ENCODE results near the gene PKIG. TPM values are rescaled to one million over a fixed set of nuclear protein-coding genes. Genes with fewer than 3 reads are reported as not detected.

The PKIG gene
- total RNA-seq, 1 experiment from 2014 or later: 66.3 TPM

GRCh38 chr20:44633187-44633810 is 50.9 kb downstream of the PKIG start:
- TF ChIP-seq CTCF (IDR thresholded peaks at IDR 0.05): no peak
- TF ChIP-seq SIN3A (IDR thresholded peaks at IDR 0.05; ENCODE audit: borderline replicate concordance, insufficient read depth, low read depth, low read length): no peak
- no peak for TF ChIP-seq POLR2AphosphoS5 (IDR thresholded peaks at IDR 0.05; ENCODE audit: low read depth, low read length)
- TF ChIP-seq TCF7L2 (IDR thresholded peaks at IDR 0.05; ENCODE audit: low read depth, low read length): no peak
- TF ChIP-seq, protein P1, sequence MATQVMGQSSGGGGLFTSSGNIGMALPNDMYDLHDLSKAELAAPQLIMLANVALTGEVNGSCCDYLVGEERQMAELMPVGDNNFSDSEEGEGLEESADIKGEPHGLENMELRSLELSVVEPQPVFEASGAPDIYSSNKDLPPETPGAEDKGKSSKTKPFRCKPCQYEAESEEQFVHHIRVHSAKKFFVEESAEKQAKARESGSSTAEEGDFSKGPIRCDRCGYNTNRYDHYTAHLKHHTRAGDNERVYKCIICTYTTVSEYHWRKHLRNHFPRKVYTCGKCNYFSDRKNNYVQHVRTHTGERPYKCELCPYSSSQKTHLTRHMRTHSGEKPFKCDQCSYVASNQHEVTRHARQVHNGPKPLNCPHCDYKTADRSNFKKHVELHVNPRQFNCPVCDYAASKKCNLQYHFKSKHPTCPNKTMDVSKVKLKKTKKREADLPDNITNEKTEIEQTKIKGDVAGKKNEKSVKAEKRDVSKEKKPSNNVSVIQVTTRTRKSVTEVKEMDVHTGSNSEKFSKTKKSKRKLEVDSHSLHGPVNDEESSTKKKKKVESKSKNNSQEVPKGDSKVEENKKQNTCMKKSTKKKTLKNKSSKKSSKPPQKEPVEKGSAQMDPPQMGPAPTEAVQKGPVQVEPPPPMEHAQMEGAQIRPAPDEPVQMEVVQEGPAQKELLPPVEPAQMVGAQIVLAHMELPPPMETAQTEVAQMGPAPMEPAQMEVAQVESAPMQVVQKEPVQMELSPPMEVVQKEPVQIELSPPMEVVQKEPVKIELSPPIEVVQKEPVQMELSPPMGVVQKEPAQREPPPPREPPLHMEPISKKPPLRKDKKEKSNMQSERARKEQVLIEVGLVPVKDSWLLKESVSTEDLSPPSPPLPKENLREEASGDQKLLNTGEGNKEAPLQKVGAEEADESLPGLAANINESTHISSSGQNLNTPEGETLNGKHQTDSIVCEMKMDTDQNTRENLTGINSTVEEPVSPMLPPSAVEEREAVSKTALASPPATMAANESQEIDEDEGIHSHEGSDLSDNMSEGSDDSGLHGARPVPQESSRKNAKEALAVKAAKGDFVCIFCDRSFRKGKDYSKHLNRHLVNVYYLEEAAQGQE (IDR thresholded peaks at IDR 0.05; ENCODE audit: insufficient read depth in 1 of 2, low read depth in 2 of 2, low read length in 1 of 2): no peak
- Histone ChIP-seq H3K9me3 (ENCODE audit: control insufficient read depth, insufficient read depth, low read depth, low read length) (no peaks in the 10 kb centered on the region), H3K36me3 (ENCODE audit: control insufficient read depth, insufficient read depth, low read length) (peaks cover 2% of the 10 kb centered on the region; the same call in 1 of the 2 replicates), H3K27me3 (ENCODE audit: control insufficient read depth, insufficient read depth, low read length) (no peaks in the 10 kb centered on the region), H3K27ac (ENCODE audit: low read length) (no peak overlapping the region), H3K4me3 (ENCODE audit: low read depth in 2 of 2, low read length in 2 of 2) (no peak overlapping the region), H3K4me1 (ENCODE audit: control insufficient read depth, insufficient read depth, low read length) (no peaks in the 10 kb centered on the region)
- BruUV-seq (replicated peaks): no TSS peak
- POLR2A ChIA-PET: no interaction called here
- ATAC-seq (no peak), DNase-seq (ENCODE audit: low read depth, low spot score) (no peak)
- intact Hi-C loops (cut with micrococcal nuclease; ENCODE audit: unreplicated experiment): no loop called here
- CTCF ChIA-PET: no interaction called here
- in situ Hi-C loops (cut with HindIII; ENCODE audit: low pct_unique_long_range_greater_than_20kb, low sequenced_read_pairs): no loop called here

DNA sequence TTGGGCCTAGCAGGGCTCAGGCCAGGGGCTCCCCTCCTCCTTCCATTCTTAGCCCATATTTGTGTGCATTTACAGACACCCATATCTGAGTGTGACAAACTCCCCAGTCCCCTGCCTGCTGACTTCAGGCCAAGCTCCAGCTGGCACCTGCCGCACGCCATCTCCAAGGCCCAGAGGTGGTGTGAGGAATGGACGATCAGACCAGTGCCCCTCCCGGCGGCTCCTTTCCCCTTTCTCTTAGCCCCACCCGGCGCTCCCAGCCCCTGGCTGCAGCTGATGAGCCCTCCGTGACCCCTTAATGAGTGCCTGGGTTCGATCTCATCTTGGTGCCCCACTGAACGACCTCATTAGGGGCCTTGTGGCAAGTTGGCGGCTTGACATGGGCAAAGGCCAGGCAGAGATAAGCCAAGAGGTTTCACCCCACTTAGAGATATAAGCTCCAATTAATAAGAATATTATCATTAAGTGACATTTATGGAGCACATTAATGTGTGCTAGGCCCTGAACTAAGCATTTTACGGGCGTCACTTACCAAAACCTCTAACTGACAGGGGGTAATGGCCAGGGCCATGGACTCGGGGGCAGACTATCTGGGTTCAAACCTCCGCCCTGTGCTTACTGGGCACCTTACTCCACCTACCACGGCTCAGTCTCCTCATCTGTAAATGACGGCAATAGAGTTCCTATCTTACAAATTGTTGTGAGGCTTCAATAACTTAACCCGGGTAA is 51.7 kb downstream of the PKIG start:
- Histone ChIP-seq H3K36me3 (ENCODE audit: control insufficient read depth, insufficient read depth, low read length) (peaks cover 2% of the 10 kb centered on the region; the same call in 1 of the 2 replicates), H3K4me1 (ENCODE audit: control insufficient read depth, insufficient read depth, low read length) (no peaks in the 10 kb centered on the region), H3K27me3 (ENCODE audit: control insufficient read depth, insufficient read depth, low read length) (no peaks in the 10 kb centered on the region), H3K9me3 (ENCODE audit: control insufficient read depth, insufficient read depth, low read depth, low read length) (no peaks in the 10 kb centered on the region), H3K27ac (ENCODE audit: low read length) (no peak overlapping the region), H3K4me3 (ENCODE audit: low read depth in 2 of 2, low read length in 2 of 2) (no peak overlapping the region)
- DNase-seq (ENCODE audit: low read depth, low spot score) (no peak), ATAC-seq (no peak)
- intact Hi-C loops (cut with micrococcal nuclease; ENCODE audit: unreplicated experiment) (no loop called here), in situ Hi-C loops (cut with HindIII; ENCODE audit: low pct_unique_long_range_greater_than_20kb, low sequenced_read_pairs) (no loop called here)
- no peak for TF ChIP-seq SIN3A (IDR thresholded peaks at IDR 0.05; ENCODE audit: borderline replicate concordance, insufficient read depth, low read depth, low read length)
- TF ChIP-seq POLR2AphosphoS5 (IDR thresholded peaks at IDR 0.05; ENCODE audit: low read depth, low read length): no peak
- TF ChIP-seq, protein P1 (IDR thresholded peaks at IDR 0.05; ENCODE audit: insufficient read depth in 1 of 2, low read depth in 2 of 2, low read length in 1 of 2): no peak
- TF ChIP-seq CTCF (IDR thresholded peaks at IDR 0.05): no peak
- TF ChIP-seq TCF7L2 (IDR thresholded peaks at IDR 0.05; ENCODE audit: low read depth, low read length): no peak
- CTCF ChIA-PET: interaction anchor here (0.6 kb wide), 1 partner anchor 551 kb away, joined by 3 read pairs; no protein-coding TSS in a partner anchor
- POLR2A ChIA-PET: no interaction called here
- no TSS peak for BruUV-seq (replicated peaks)

Measured in Panc1 (cell line).